Stimulated activated CD8-positive, alpha-beta memory T cell treated with anti-CD3 and anti-CD28 coated beads, Interleukin-7, amount 100 ng/mL, for 1 hour (primary cell): ENCODE data around the gene NPC2.
"Not testable (repeated sequence)": the region's sequence is repeated elsewhere in the genome, so short reads cannot be mapped to it uniquely, and the experiment has no call there.

Experiments
- DNase-seq, 2 donors: peaks; one replicate each; pipeline ENCODE4 v3.0.0-alpha.2; 2020; ENCODE audit warnings: low read depth in 2 of 2

NPC2 gene

GRCh38 chr14:74469548-74470518 is 23.3 kb downstream of the NPC2 start:
- DNase-seq, result no peak

- DNase-seq, result no peak
These were observed 24.6 kb downstream of the NPC2 start for GRCh38 chr14:74468513-74468912.

- DNase-seq, result no peak
These were observed 27.8 kb downstream of the NPC2 start for GRCh38 chr14:74465335-74465734.

- DNase-seq, result no peak
These were observed 28.3 kb downstream of the NPC2 start for GRCh38 chr14:74464785-74465184.

- no peak for DNase-seq
These were observed 29.4 kb downstream of the NPC2 start for GRCh38 chr14:74463697-74464096.

GRCh38 chr14:74462993-74463392 is 30.1 kb downstream of the NPC2 start:
- DNase-seq, result no peak

- no peak for DNase-seq
These were observed 33.1 kb downstream of the NPC2 start for GRCh38 chr14:74459976-74460375.

- DNase-seq, result peak in 1 of 2 donors; percentile 19
These were observed 33.7 kb downstream of the NPC2 start for GRCh38 chr14:74459289-74459946.

- no peak for DNase-seq
These were observed 35.6 kb downstream of the NPC2 start for GRCh38 chr14:74457565-74457895.

- DNase-seq, result no peak
These were observed 36.2 kb downstream of the NPC2 start for GRCh38 chr14:74456684-74457564.

- not testable (repeated sequence) for DNase-seq
These were observed 38.7 kb downstream of the NPC2 start for GRCh38 chr14:74454397-74454796.

GRCh38 chr14:74444866-74445265 is 48.2 kb downstream of the NPC2 start:
- no peak for DNase-seq

- no peak for DNase-seq
These were observed 50.3 kb downstream of the NPC2 start for GRCh38 chr14:74442757-74443156.

- no peak for DNase-seq
These were observed 52.0 kb downstream of the NPC2 start for GRCh38 chr14:74441113-74441512.

GRCh38 chr14:74438351-74438915 is 54.7 kb downstream of the NPC2 start:
- no peak for DNase-seq

- DNase-seq, result no peak
These were observed 55.5 kb downstream of the NPC2 start for GRCh38 chr14:74437496-74438053.

GRCh38 chr14:74434294-74434693 is 58.8 kb downstream of the NPC2 start:
- DNase-seq, result no peak

- no peak for DNase-seq
These were observed 63.1 kb downstream of the NPC2 start for GRCh38 chr14:74429991-74430390.
